B cell (primary cell): ENCODE measurements around the gene LMNTD2. TPM values are rescaled to one million over a fixed set of nuclear protein-coding genes. Genes with fewer than 3 reads are reported as not detected.

Experiments
- ATAC-seq: fragments of 200-7000 bp; cut with Tn5 transposase; one replicate; pipeline ENCODE4 v1.10.0; 2021; ENCODE audit warnings: low read depth, mild to moderate bottlenecking, moderate number of reproducible peaks, moderate library complexity
- CTCF ChIA-PET: fragments of 350-600 bp; sonication (Branson Sonifier 250); formaldehyde crosslinking; loops from one replicate; lab custom pipeline; 2021; ENCODE audit warnings: antibody characterized with exemption, inconsistent platforms; lab: Charles Lee
- POLR2A ChIA-PET: fragments of 350-600 bp; sonication (Branson Sonifier 250); formaldehyde crosslinking; loops from one replicate; lab custom pipeline; 2021; ENCODE audit warnings: antibody characterized with exemption; lab: Charles Lee
- DNase-seq: peaks from one replicate; pipeline ENCODE4 v3.0.0; 2013
- H2AFZ ChIP-seq: 2 replicates; pipeline ENCODE4 v1.6.1; 2012; ENCODE audit warnings: mild to moderate bottlenecking, low read depth, low read length; ENCODE audit not compliant: insufficient read depth, poor library complexity, severe bottlenecking
- H3K27ac ChIP-seq, 2 donors: 1 replicate in 1 of 2; 2 replicates in 1 of 2; pipeline ENCODE4 v1.5.1; 2012 to 2013; ENCODE audit warnings: low read length in 2 of 2, mild to moderate bottlenecking in 2 of 2, moderate library complexity in 1 of 2
- H3K27me3 ChIP-seq, 4 experiments: fragments of 200-600 bp in 1 of 4; sonication (generic) in 1 of 4; replicated peaks in 1 of 4; 1 replicate in 2 of 4; 2 replicates in 2 of 4; pipeline versions ENCODE4 v1.6.1 to v1.7.0; 2013 to 2016; ENCODE audit warnings: low read length in 3 of 4, mild to moderate bottlenecking in 2 of 4, mixed read lengths in 1 of 4, moderate library complexity in 1 of 4; ENCODE audit not compliant: insufficient read depth in 4 of 4, control insufficient read depth in 3 of 4; ENCODE audit errors: control extremely low read depth in 1 of 4
- H3K36me3 ChIP-seq, 2 experiments: replicated peaks in 1 of 2; 1 replicate in 1 of 2; 2 replicates in 1 of 2; pipeline versions ENCODE4 v1.6.1 to v1.7.1; 2013; ENCODE audit warnings: low read length in 1 of 2; ENCODE audit not compliant: insufficient read depth in 2 of 2, control insufficient read depth in 1 of 2; ENCODE audit errors: control extremely low read depth in 1 of 2, extremely low read depth in 1 of 2
- H3K4me1 ChIP-seq, 2 donors: fragments of 200-600 bp in 1 of 2; sonication (generic) in 1 of 2; 1 replicate in 1 of 2; 2 replicates in 1 of 2; pipeline versions ENCODE4 v1.5.1 to v1.6.1; 2013 to 2017; ENCODE audit warnings: low read length in 2 of 2; ENCODE audit not compliant: control insufficient read depth in 2 of 2, insufficient read depth in 2 of 2
- H3K4me2 ChIP-seq: replicated peaks from 2 replicates; pipeline ENCODE3; 2012; ENCODE audit warnings: mild to moderate bottlenecking, low read depth, low read length; ENCODE audit not compliant: poor library complexity, severe bottlenecking
- H3K4me3 ChIP-seq, 5 experiments: fragments of 200-600 bp in 1 of 5; sonication (generic) in 1 of 5; 1 replicate in 3 of 5; 2 replicates in 2 of 5; pipeline versions ENCODE4 v1.5.1 to v1.7.0; 2011 to 2016; ENCODE audit warnings: low read length in 4 of 5, mild to moderate bottlenecking in 4 of 5, low read depth in 2 of 5, control low read depth in 1 of 5, moderate library complexity in 1 of 5; ENCODE audit not compliant: insufficient read depth in 1 of 5; ENCODE audit errors: control extremely low read depth in 1 of 5, extremely low read depth in 1 of 5
- H3K79me2 ChIP-seq: fragments of 200-600 bp; sonication (generic); one replicate; pipeline ENCODE4 v1.6.0; 2016; ENCODE audit warnings: low read length; ENCODE audit not compliant: control insufficient read depth, insufficient read depth
- H3K9ac ChIP-seq: fragments of 200-600 bp; sonication (generic); 2 replicates; pipeline ENCODE4 v1.6.1; 2017; ENCODE audit warnings: mild to moderate bottlenecking, low read length, moderate library complexity
- H3K9me3 ChIP-seq, 3 donors: one replicate each; pipeline versions ENCODE4 v1.6.1 to v1.7.1; 2013; ENCODE audit warnings: low read length in 2 of 3; ENCODE audit not compliant: control insufficient read depth in 2 of 3, insufficient read depth in 1 of 3; ENCODE audit errors: control extremely low read depth in 1 of 3
- H4K20me1 ChIP-seq: 2 replicates; pipeline ENCODE4 v1.6.0; 2012; ENCODE audit warnings: mild to moderate bottlenecking, low read length; ENCODE audit not compliant: insufficient read depth, control insufficient read depth, poor library complexity, severe bottlenecking
- H3K27ac Mint-ChIP-seq: one replicate; pipeline ENCODE4 v1.8.0; 2021; ENCODE audit warnings: mixed read lengths
- H3K27me3 Mint-ChIP-seq: one replicate; pipeline ENCODE4 v1.8.0; 2021; ENCODE audit warnings: mixed read lengths
- H3K4me1 Mint-ChIP-seq: one replicate; pipeline ENCODE4 v1.8.0; 2021; ENCODE audit warnings: mixed read lengths
- H3K4me3 Mint-ChIP-seq: one replicate; pipeline ENCODE4 v1.8.0; 2021; ENCODE audit warnings: mixed read lengths
- H3K9me3 Mint-ChIP-seq: one replicate; pipeline ENCODE4 v1.8.0; 2022; ENCODE audit warnings: mixed read lengths; ENCODE audit not compliant: insufficient read depth
- EZH2 ChIP-seq: IDR thresholded peaks from 2 replicates; pipeline ENCODE4 v1.6.1; 2012; ENCODE audit warnings: borderline replicate concordance, low read depth, mild to moderate bottlenecking, moderate library complexity, low read length; ENCODE audit not compliant: insufficient read depth, poor library complexity, severe bottlenecking
- WGBS: methylation state at CpG from one replicate; pipeline ENCODE4 v1.1.5; 2013; ENCODE audit warnings: missing lambda C conversion rate; ENCODE audit not compliant: insufficient coverage; 5-methylcytosine and 5-hydroxymethylcytosine counted together
- intact Hi-C: fragments of 100-400 bp; cut with micrococcal nuclease; formaldehyde crosslinking; loops from one replicate; pipeline ENCODE4 v1.10.0; 2022
- polyA plus RNA-seq: library from polyadenylated mRNA; depleted of rRNA; stranded (reverse); fragments of >200 nt; gene quantifications from 2 replicates; pipeline ENCODE4 v1.2.3, GENCODE V29; 2012
- total RNA-seq, 2 donors: library from RNA; stranded (reverse); fragments of 120-200 nt in 1 of 2; gene quantifications; 1 replicate in 1 of 2; 2 replicates in 1 of 2; pipeline versions ENCODE4 v1.2.3 to v1.2.4, GENCODE V29; 2013 to 2022
- TF ChIP-seq, protein P1 (sequence below): fragments of 200-600 bp; IDR thresholded peaks from one replicate; pipeline ENCODE4 v1.8.0; 2022; ENCODE audit warnings: antibody characterized with exemption, mild to moderate bottlenecking

The LMNTD2 gene
- total and polyA plus RNA-seq, 2 donors (not counting 1 experiment from before 2014, with no cell fraction given): 21.4 to 29.6 TPM

GRCh38 chr11:544817-545166 is 15.7 kb downstream of the LMNTD2 start:
- Mint-ChIP-seq H3K9me3 (no peaks in the 10 kb centered on the region), H3K4me1 (peaks cover 2% of the 10 kb centered on the region), H3K4me3 (no peak overlapping the region), H3K27ac (no peak overlapping the region), H3K27me3 (no peaks in the 10 kb centered on the region)
- H2AFZ ChIP-seq: no peak overlapping the region
- H3K9ac ChIP-seq: no peak overlapping the region
- H3K4me3 ChIP-seq: no peak overlapping the region
- no peaks in the 10 kb centered on the region for H4K20me1 ChIP-seq
- POLR2A ChIA-PET: no interaction called here
- DNase-seq: no peak
- H3K27me3 ChIP-seq: no peaks in the 10 kb centered on the region
- no peaks in the 10 kb centered on the region for H3K9me3 ChIP-seq
- no peak overlapping the region for H3K4me2 ChIP-seq
- H3K27ac ChIP-seq: no peak overlapping the region
- ATAC-seq: no peak
- CTCF ChIA-PET: interaction anchor here (0.6 to 1.2 kb wide), 4 partner anchors 9 to 178 kb away, joined by 3 to 5 read pairs (median 3); partner anchors contain the start of gene HRAS
- H3K79me2 ChIP-seq: peaks cover 14% of the 10 kb centered on the region
- intact Hi-C loops: no loop called here
- peaks cover 0 to 4% of the 10 kb centered on the region in 2 donors for H3K4me1 ChIP-seq
- WGBS: 86% methylated on average over 4 of the region's 5 CpGs
- TF ChIP-seq, protein P1, sequence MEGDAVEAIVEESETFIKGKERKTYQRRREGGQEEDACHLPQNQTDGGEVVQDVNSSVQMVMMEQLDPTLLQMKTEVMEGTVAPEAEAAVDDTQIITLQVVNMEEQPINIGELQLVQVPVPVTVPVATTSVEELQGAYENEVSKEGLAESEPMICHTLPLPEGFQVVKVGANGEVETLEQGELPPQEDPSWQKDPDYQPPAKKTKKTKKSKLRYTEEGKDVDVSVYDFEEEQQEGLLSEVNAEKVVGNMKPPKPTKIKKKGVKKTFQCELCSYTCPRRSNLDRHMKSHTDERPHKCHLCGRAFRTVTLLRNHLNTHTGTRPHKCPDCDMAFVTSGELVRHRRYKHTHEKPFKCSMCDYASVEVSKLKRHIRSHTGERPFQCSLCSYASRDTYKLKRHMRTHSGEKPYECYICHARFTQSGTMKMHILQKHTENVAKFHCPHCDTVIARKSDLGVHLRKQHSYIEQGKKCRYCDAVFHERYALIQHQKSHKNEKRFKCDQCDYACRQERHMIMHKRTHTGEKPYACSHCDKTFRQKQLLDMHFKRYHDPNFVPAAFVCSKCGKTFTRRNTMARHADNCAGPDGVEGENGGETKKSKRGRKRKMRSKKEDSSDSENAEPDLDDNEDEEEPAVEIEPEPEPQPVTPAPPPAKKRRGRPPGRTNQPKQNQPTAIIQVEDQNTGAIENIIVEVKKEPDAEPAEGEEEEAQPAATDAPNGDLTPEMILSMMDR: no peak
- TF ChIP-seq EZH2: no peak
- peaks cover 0 to 2% of the 10 kb centered on the region in 2 experiments for H3K36me3 ChIP-seq

GRCh38 chr11:541433-541885 is 19.1 kb downstream of the LMNTD2 start:
- intact Hi-C loops: no loop called here
- peaks cover 33% of the 10 kb centered on the region for H3K79me2 ChIP-seq
- H3K4me3 ChIP-seq: no peak overlapping the region
- ChIA-PET CTCF (no interaction called here), POLR2A (no interaction called here)
- H3K9me3 Mint-ChIP-seq: no peaks in the 10 kb centered on the region
- no peak overlapping the region for H3K4me2 ChIP-seq
- no peak overlapping the region for H3K9ac ChIP-seq
- no peak overlapping the region for H3K4me3 Mint-ChIP-seq
- H3K4me1 Mint-ChIP-seq: peaks cover 19% of the 10 kb centered on the region
- no peak overlapping the region for H2AFZ ChIP-seq
- H4K20me1 ChIP-seq: no peaks in the 10 kb centered on the region
- H3K27me3 Mint-ChIP-seq: no peaks in the 10 kb centered on the region
- WGBS: 94% methylated on average over 17 of the region's 20 CpGs
- ATAC-seq: no peak
- DNase-seq: peak; percentile 18
- no peak overlapping the region for H3K27ac Mint-ChIP-seq
- no peak overlapping the region for H3K27ac ChIP-seq
- H3K27me3 ChIP-seq: no peaks in the 10 kb centered on the region
- TF ChIP-seq, protein P1: no peak
- no peak for TF ChIP-seq EZH2
- H3K36me3 ChIP-seq: peaks cover 0 to 2% of the 10 kb centered on the region in 2 experiments
- peaks cover 12 to 20% of the 10 kb centered on the region in 2 donors for H3K4me1 ChIP-seq
- H3K9me3 ChIP-seq: no peaks in the 10 kb centered on the region
